ENCODE results near the gene MYEF2. TPM values are rescaled to one million over a fixed set of nuclear protein-coding genes. Genes with fewer than 3 reads are reported as not detected.

The MYEF2 gene, protein sequence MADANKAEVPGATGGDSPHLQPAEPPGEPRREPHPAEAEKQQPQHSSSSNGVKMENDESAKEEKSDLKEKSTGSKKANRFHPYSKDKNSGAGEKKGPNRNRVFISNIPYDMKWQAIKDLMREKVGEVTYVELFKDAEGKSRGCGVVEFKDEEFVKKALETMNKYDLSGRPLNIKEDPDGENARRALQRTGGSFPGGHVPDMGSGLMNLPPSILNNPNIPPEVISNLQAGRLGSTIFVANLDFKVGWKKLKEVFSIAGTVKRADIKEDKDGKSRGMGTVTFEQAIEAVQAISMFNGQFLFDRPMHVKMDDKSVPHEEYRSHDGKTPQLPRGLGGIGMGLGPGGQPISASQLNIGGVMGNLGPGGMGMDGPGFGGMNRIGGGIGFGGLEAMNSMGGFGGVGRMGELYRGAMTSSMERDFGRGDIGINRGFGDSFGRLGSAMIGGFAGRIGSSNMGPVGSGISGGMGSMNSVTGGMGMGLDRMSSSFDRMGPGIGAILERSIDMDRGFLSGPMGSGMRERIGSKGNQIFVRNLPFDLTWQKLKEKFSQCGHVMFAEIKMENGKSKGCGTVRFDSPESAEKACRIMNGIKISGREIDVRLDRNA
- total RNA-seq = 10 to 100 TPM in 1 of 2 donors, 1 to 10 TPM in 1; 7.5 to 11.1 TPM

DNA sequence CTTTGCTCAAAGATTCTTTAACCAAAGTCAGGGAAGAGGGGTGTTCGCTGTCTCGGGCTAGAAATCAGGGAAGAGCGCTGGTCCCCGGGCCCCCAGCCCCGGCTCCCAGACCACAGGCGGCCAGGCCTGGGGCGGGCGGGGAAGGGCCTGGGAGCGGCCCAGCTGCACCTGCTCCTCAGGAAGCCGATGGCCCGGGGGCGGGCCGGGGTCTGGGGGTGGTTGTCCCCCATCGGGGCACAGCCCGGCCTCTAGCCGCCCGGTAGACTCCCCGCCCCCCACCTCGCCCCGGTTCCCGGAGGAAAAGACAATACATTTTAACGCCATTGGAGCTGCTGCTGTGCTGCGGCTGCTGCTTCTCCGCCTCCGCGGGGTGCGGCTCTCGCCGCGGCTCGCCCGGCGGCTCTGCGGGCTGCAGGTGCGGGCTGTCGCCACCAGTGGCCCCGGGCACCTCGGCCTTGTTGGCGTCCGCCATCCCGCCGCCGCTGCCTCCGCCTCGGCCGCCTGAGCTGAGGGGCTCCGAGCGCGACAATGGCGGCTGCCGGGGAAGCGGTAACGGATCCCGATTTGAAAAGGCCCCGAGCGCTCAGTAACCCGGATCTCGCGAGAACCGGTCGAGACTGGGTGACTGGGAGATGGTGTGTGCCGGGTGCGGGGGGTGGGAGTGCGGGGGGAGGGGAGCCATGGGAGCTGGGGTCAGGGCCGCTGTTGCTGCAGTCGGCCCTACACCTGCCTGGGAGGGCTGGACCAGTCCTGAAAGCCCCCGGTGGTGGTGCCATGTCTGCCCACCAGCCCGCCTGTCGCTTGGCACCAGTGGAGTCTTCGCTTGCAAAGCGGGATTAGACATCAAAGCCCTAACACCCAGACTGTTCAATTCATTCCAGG, at the start of gene MYEF2:
Gene MYEF2, minus strand, starts transcription at position 530 of the 882 bp plus-strand sequence. Its CDS starts 58 bp downstream, at position 472.
- H3K9me3 ChIP-seq = no peaks in the 10 kb centered on the region
- DNase-seq (ENCODE audit: low spot score) = peak; percentile 64
- TF ChIP-seq, protein P1, sequence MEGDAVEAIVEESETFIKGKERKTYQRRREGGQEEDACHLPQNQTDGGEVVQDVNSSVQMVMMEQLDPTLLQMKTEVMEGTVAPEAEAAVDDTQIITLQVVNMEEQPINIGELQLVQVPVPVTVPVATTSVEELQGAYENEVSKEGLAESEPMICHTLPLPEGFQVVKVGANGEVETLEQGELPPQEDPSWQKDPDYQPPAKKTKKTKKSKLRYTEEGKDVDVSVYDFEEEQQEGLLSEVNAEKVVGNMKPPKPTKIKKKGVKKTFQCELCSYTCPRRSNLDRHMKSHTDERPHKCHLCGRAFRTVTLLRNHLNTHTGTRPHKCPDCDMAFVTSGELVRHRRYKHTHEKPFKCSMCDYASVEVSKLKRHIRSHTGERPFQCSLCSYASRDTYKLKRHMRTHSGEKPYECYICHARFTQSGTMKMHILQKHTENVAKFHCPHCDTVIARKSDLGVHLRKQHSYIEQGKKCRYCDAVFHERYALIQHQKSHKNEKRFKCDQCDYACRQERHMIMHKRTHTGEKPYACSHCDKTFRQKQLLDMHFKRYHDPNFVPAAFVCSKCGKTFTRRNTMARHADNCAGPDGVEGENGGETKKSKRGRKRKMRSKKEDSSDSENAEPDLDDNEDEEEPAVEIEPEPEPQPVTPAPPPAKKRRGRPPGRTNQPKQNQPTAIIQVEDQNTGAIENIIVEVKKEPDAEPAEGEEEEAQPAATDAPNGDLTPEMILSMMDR (IDR thresholded peaks at IDR 0.05) = no peak

GRCh38 chr15:48225771-48226170, 47.7 kb upstream of the MYEF2 start:
- Histone ChIP-seq H3K27ac (no peak overlapping the region), H3K4me1 (no peaks in the 10 kb centered on the region), H3K27me3 (no peaks in the 10 kb centered on the region), H3K9me3 (no peaks in the 10 kb centered on the region), H3K36me3 (no peaks in the 10 kb centered on the region), H3K4me3 (no peak overlapping the region)
- TF ChIP-seq, protein P1 (IDR thresholded peaks at IDR 0.05) = no peak
- no peak for DNase-seq (ENCODE audit: low spot score)

More for the DNA sequence above, at the start of gene MYEF2:
- Histone ChIP-seq H3K27me3 (no peaks in the 10 kb centered on the region), H3K4me1 (peaks cover 0 to 11% of the 10 kb centered on the region in 2 donors), H3K27ac (peak within 1 kb of the TSS; percentile 72 to 73), H3K36me3 (no peaks in the 10 kb centered on the region), H3K4me3 (peak within 1 kb of the TSS; percentile 62 to 70)

GRCh38 chr15:48222627-48223026, 44.5 kb upstream of the MYEF2 start:
- no peaks in the 10 kb centered on the region for H3K27me3 ChIP-seq
- TF ChIP-seq, protein P1 (IDR thresholded peaks at IDR 0.05) = no peak

DNA sequence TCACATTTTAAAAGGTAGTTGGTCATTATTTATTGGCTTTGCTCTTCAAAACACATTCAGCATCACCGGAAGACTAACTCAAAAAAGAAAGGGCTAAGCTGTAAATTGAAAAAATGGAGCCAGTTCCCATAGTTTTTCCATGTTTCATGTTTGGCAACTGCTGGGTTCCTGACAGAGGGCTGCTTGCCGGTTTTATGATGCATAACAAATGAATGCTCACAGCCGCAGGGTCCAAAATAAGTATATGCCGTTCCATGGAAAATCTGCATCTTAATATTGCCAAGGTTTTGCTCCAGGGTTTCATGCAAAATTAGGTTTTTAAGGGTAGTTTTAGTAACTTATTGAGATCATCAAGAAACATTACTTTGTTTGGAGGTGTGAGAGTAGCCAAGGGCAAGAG, 43.8 kb upstream of the MYEF2 start:
- Histone ChIP-seq H3K4me1 (no peaks in the 10 kb centered on the region), H3K27ac (no peak overlapping the region), H3K4me3 (no peak overlapping the region)

More at GRCh38 chr15:48222627-48223026, 44.5 kb upstream of the MYEF2 start:
- DNase-seq (ENCODE audit: low spot score) = no peak
- H3K9me3 ChIP-seq = no peaks in the 10 kb centered on the region
- no peaks in the 10 kb centered on the region for H3K36me3 ChIP-seq
- no peaks in the 10 kb centered on the region for H3K4me1 ChIP-seq
- H3K27ac ChIP-seq = no peak overlapping the region
- H3K4me3 ChIP-seq = no peak overlapping the region

DNA sequence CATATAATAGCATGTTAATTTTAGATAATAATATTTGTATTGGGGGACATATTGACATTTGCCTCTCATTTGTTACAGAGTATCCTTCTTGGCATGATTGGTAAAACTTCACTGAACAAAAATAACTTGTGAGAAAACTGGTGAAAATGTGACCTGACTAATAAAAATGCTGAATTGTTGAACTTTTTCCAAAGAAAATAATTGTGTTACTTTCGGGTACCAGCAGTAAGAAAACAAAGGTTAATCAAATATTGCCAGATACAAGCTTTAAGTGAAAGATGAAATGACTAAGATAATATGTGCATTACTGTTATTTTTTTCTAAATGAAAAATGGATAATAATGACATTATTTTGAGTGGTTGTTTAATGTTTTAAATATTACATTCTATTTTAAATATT, 43.2 kb upstream of the MYEF2 start:
- H3K27ac ChIP-seq = no peak overlapping the region
- H3K27me3 ChIP-seq = no peaks in the 10 kb centered on the region
- H3K4me3 ChIP-seq = no peak overlapping the region
- no peak for DNase-seq (ENCODE audit: low spot score)
- H3K36me3 ChIP-seq = no peaks in the 10 kb centered on the region
- no peaks in the 10 kb centered on the region for H3K9me3 ChIP-seq
- H3K4me1 ChIP-seq = no peaks in the 10 kb centered on the region
- TF ChIP-seq, protein P1 (IDR thresholded peaks at IDR 0.05) = no peak

More for the DNA sequence above, 43.8 kb upstream of the MYEF2 start:
- DNase-seq (ENCODE audit: low spot score) = no peak
- no peaks in the 10 kb centered on the region for H3K27me3 ChIP-seq
- H3K9me3 ChIP-seq = no peaks in the 10 kb centered on the region
- H3K36me3 ChIP-seq = no peaks in the 10 kb centered on the region
- TF ChIP-seq, protein P1 (IDR thresholded peaks at IDR 0.05) = no peak
